Left kidney (tissue), 2 donors: Measurements from ENCODE around the gene KIT. TPM values are rescaled to one million over a fixed set of nuclear protein-coding genes. Genes with fewer than 3 reads are reported as not detected.
A peak's percentile ranks its signal among the peaks of the same experiment; 100 is the strongest.

Experiments
- DNase-seq: peaks from one replicate; pipeline ENCODE4 v3.0.0-alpha.2; 2013
- polyA plus RNA-seq: library from polyadenylated mRNA; unstranded; fragments of 120-200 nt; gene quantifications from one replicate; pipeline ENCODE4 v1.2.1, GENCODE V29; 2013; ENCODE audit not compliant: insufficient read length

Gene KIT
- polyA plus RNA-seq, 1 donor: 20.1 TPM

- DNase-seq: no peak
Measured at GRCh38 chr4:54743562-54743961, 85.8 kb downstream of the KIT start.

GRCh38 chr4:54744487-54744886 is 86.7 kb downstream of the KIT start:
- no peak for DNase-seq

GRCh38 chr4:54745031-54745770 is 87.4 kb downstream of the KIT start:
- DNase-seq: no peak

- no peak for DNase-seq
Measured at GRCh38 chr4:54746218-54746617, 88.5 kb downstream of the KIT start.

GRCh38 chr4:54750341-54750740 is 92.6 kb downstream of the KIT start:
- no peak for DNase-seq

- no peak for DNase-seq
Measured at GRCh38 chr4:54754394-54754793, 96.6 kb downstream of the KIT start.

GRCh38 chr4:54764476-54764875 is 106.7 kb downstream of the KIT start:
- no peak for DNase-seq

GRCh38 chr4:54767376-54767775 is 109.6 kb downstream of the KIT start:
- DNase-seq: no peak

- DNase-seq: no peak
Measured at GRCh38 chr4:54773022-54773421, 115.3 kb downstream of the KIT start.

- no peak for DNase-seq
Measured at GRCh38 chr4:54779036-54779435, 121.3 kb downstream of the KIT start.

- DNase-seq: no peak
Measured at GRCh38 chr4:54779476-54780148, 121.9 kb downstream of the KIT start.

GRCh38 chr4:54780149-54780495 is 122.4 kb downstream of the KIT start:
- DNase-seq: no peak

GRCh38 chr4:54781756-54782155 is 124.0 kb downstream of the KIT start:
- DNase-seq: peak; percentile 30

GRCh38 chr4:54783402-54784110 is 125.8 kb downstream of the KIT start:
- no peak for DNase-seq

- peak; percentile 73 for DNase-seq
Measured at GRCh38 chr4:54784161-54784671, 126.5 kb downstream of the KIT start.
